A549 (cell line): ENCODE measurements around the gene SLC43A1. TPM values are rescaled to one million over a fixed set of nuclear protein-coding genes. Genes with fewer than 3 reads are reported as not detected.
A peak's percentile ranks its signal among the peaks of the same experiment; 100 is the strongest.

Experiments
- ATAC-seq, 2 experiments: fragments of 200-7000 bp in 1 of 2; fragments of >200 bp in 1 of 2; cut with Nextera tagmentation in 1 of 2; cut with Tn5 transposase in 1 of 2; 3 replicates each; pipeline versions ENCODE4 v1.8.0 to v1.9.1; 2018 to 2020; ENCODE audit warnings: mild to moderate bottlenecking in 1 of 2, moderate library complexity in 1 of 2
- CTCF ChIA-PET: fragments of 300-600 bp; sonication (Branson Sonifier 250); formaldehyde crosslinking; extraction: SDS; loops from one replicate; lab custom pipeline; 2021; ENCODE audit warnings: antibody characterized with exemption, inconsistent platforms; lab: Yijun Ruan, JAX
- POLR2A ChIA-PET: fragments of 350-600 bp; formaldehyde crosslinking; extraction: SDS; loops from one replicate; lab custom pipeline; 2021; ENCODE audit warnings: antibody characterized with exemption, inconsistent platforms; lab: Yijun Ruan, JAX
- DNase-seq, 2 experiments: peaks; one replicate each; pipeline versions ENCODE4 v3.0.0 to v3.0.0-alpha.2; 2011 to 2016; ENCODE audit warnings: low read depth in 1 of 2, low spot score in 1 of 2
- FAIRE-seq: peaks from 2 replicates; lab custom pipeline; 2011; peaks lifted over from hg19 to GRCh38; lab: Jason Lieb, UNC
- H3K27ac ChIP-seq, 2 experiments: fragments of >200 bp; sonication (Bioruptor Twin); formaldehyde crosslinking; 3 replicates each; pipeline ENCODE4 v1.5.1; 2016 to 2017
- H3K4me1 ChIP-seq: fragments of >200 bp; sonication (Bioruptor Twin); formaldehyde crosslinking; 3 replicates; pipeline ENCODE4 v1.6.1; 2016
- H3K4me2 ChIP-seq: fragments of >200 bp; sonication (Bioruptor Twin); formaldehyde crosslinking; 3 replicates; pipeline ENCODE4 v1.6.1; 2016
- H3K4me3 ChIP-seq: fragments of >200 bp; sonication (Bioruptor Twin); formaldehyde crosslinking; 3 replicates; pipeline ENCODE4 v1.5.1; 2016
- H3K9me3 ChIP-seq: fragments of >200 bp; sonication (Bioruptor Twin); formaldehyde crosslinking; 3 replicates; pipeline ENCODE4 v1.6.1; 2016
- BCL3 ChIP-seq: fragments of >200 bp; sonication (Bioruptor Twin); formaldehyde crosslinking; IDR thresholded peaks from 3 replicates; pipeline ENCODE4 v1.6.1; 2016
- BHLHE40 ChIP-seq: IDR thresholded peaks from 2 replicates; pipeline ENCODE4 v1.6.1; 2012; ENCODE audit warnings: low read depth, low read length, inconsistent platforms
- CBX8 ChIP-seq: fragments of 200-600 bp; sonication (generic); IDR thresholded peaks from 2 replicates; pipeline ENCODE4 v1.6.1; 2016
- CEBPB ChIP-seq, 2 experiments: fragments of >200 bp in 1 of 2; sonication (Bioruptor Twin) in 1 of 2; formaldehyde crosslinking in 1 of 2; IDR thresholded peaks; 2 replicates each; pipeline ENCODE4 v1.6.1; 2012 to 2016
- CHD4 ChIP-seq: fragments of 200-600 bp; sonication (generic); IDR thresholded peaks from 2 replicates; pipeline ENCODE4 v1.6.1; 2016; ENCODE audit warnings: antibody characterized with exemption, mild to moderate bottlenecking, borderline replicate concordance
- EP300 ChIP-seq, 2 experiments: fragments of >200 bp; sonication (Bioruptor Twin); formaldehyde crosslinking; IDR thresholded peaks; 2 replicates in 1 of 2; 3 replicates in 1 of 2; pipeline ENCODE4 v1.6.1; 2016 to 2017
- ESRRA ChIP-seq: fragments of 150-350 bp; IDR thresholded peaks from 2 replicates; pipeline ENCODE4 v1.6.1; 2014; ENCODE audit warnings: mild to moderate bottlenecking, low read length, borderline replicate concordance
- GATA3 ChIP-seq: IDR thresholded peaks from 2 replicates; pipeline ENCODE4 v1.6.1; 2012; ENCODE audit warnings: borderline replicate concordance
- HES2 ChIP-seq: fragments of >200 bp; sonication (Bioruptor Twin); formaldehyde crosslinking; IDR thresholded peaks from 2 replicates; pipeline ENCODE4 v1.6.1; 2016
- HMGXB4 ChIP-seq: fragments of 250-450 bp; sonication (Bioruptor Pico); IDR thresholded peaks from 2 replicates; pipeline ENCODE4 v1.5.0; 2021; ENCODE audit warnings: mild to moderate bottlenecking, moderate library complexity, borderline replicate concordance
- HOXB5 ChIP-seq: fragments of 250-450 bp; sonication (Bioruptor Pico); IDR thresholded peaks from 2 replicates; pipeline ENCODE4 v1.5.0; 2020; ENCODE audit warnings: mild to moderate bottlenecking, moderate library complexity
- JUN ChIP-seq, 2 experiments: fragments of >200 bp; sonication (Bioruptor Twin); formaldehyde crosslinking; IDR thresholded peaks; 2 replicates in 1 of 2; 3 replicates in 1 of 2; pipeline ENCODE4 v1.6.1; 2016 to 2017
- JUNB ChIP-seq: fragments of >200 bp; sonication (Bioruptor Twin); formaldehyde crosslinking; IDR thresholded peaks from 2 replicates; pipeline ENCODE4 v1.6.1; 2016
- KDM1A ChIP-seq: fragments of 200-600 bp; sonication (generic); IDR thresholded peaks from 2 replicates; pipeline ENCODE4 v1.6.1; 2016; ENCODE audit warnings: low read depth, mild to moderate bottlenecking
- KDM5A ChIP-seq: fragments of 200-600 bp; sonication (generic); IDR thresholded peaks from 2 replicates; pipeline ENCODE4 v1.6.1; 2016; ENCODE audit warnings: antibody characterized with exemption, mild to moderate bottlenecking
- MAX ChIP-seq: IDR thresholded peaks from 2 replicates; pipeline ENCODE4 v1.6.1; 2012
- MAZ ChIP-seq: fragments of 150-350 bp; IDR thresholded peaks from 2 replicates; pipeline ENCODE4 v1.6.1; 2014; ENCODE audit warnings: antibody characterized with exemption, low read depth, low read length, borderline replicate concordance
- PBX3 ChIP-seq: IDR thresholded peaks from 2 replicates; pipeline ENCODE4 v1.6.1; 2012
- RAD21 ChIP-seq, 2 experiments: fragments of >200 bp in 1 of 2; sonication (Bioruptor Twin) in 1 of 2; formaldehyde crosslinking in 1 of 2; IDR thresholded peaks in 1 of 2; conservative IDR thresholded peaks in 1 of 2; 2 replicates in 1 of 2; 3 replicates in 1 of 2; pipeline ENCODE4 v1.6.1; 2012 to 2018; ENCODE audit warnings: inconsistent platforms in 1 of 2
- RARB ChIP-seq: fragments of 250-450 bp; sonication (Bioruptor Pico); IDR thresholded peaks from 2 replicates; pipeline ENCODE4 v1.8.0; 2021; ENCODE audit warnings: mild to moderate bottlenecking, moderate library complexity
- RFX5 ChIP-seq: fragments of 450-650 bp; IDR thresholded peaks from 2 replicates; pipeline ENCODE4 v1.7.1; 2014; ENCODE audit warnings: antibody characterized with exemption, mild to moderate bottlenecking, moderate library complexity
- SMC3 ChIP-seq: fragments of >200 bp; sonication (Bioruptor Twin); formaldehyde crosslinking; IDR thresholded peaks from 3 replicates; pipeline ENCODE4 v1.6.1; 2018; ENCODE audit warnings: inconsistent platforms
- SREBF2 ChIP-seq: fragments of 450-650 bp; IDR thresholded peaks from 2 replicates; pipeline ENCODE4 v1.6.1; 2014; ENCODE audit warnings: mild to moderate bottlenecking, moderate library complexity
- ZFP36 ChIP-seq: fragments of 450-650 bp; IDR thresholded peaks from 2 replicates; pipeline ENCODE4 v1.6.1; 2014; ENCODE audit warnings: borderline replicate concordance; ENCODE audit not compliant: partially characterized antibody
- ZNF302 ChIP-seq: fragments of 250-450 bp; sonication (Bioruptor Pico); IDR thresholded peaks from 2 replicates; pipeline ENCODE4 v1.9.0; 2021; ENCODE audit warnings: inconsistent platforms, mild to moderate bottlenecking, moderate library complexity
- ZSCAN20 ChIP-seq: fragments of 250-450 bp; sonication (Bioruptor Pico); IDR thresholded peaks from 2 replicates; pipeline ENCODE4 v1.8.0; 2022; ENCODE audit warnings: mild to moderate bottlenecking, moderate library complexity
- WGBS: methylation state at CpG from one replicate; pipeline ENCODE4 v1.1.6; 2017; ENCODE audit errors: missing lambda C conversion rate; 5-methylcytosine and 5-hydroxymethylcytosine counted together
- polyA plus RNA-seq, 4 experiments: library from polyadenylated mRNA; depleted of rRNA in 3 of 4; stranded (reverse); fragments of >200 nt; fragmentation: RNase III in 1 of 4; extraction: RNeasy Plus Mini Kit Qiagen cat#74134 plus additional on column Dnase treatment in 1 of 4; gene quantifications; 2 replicates in 3 of 4; 3 replicates in 1 of 4; pipeline ENCODE4 v1.2.3, GENCODE V29; 2011 to 2017

The SLC43A1 gene
- polyA plus RNA-seq, 2 of the 4 experiments (the other 2 are of a cell fraction) = 1.0 to 4.6 TPM

GRCh38 chr11:57543593-57543992 lies 28.1 kb upstream of the SLC43A1 start:
- ATAC-seq = peak; percentile 10 to 12; a peak in 1 of 6 replicates
- POLR2A ChIA-PET = no interaction called here
- H3K4me2 ChIP-seq = 0 out of 3 replicates have a peak overlapping the region, but pooled peaks have one; percentile 11

GRCh38 chr11:57542582-57542981 lies 27.1 kb upstream of the SLC43A1 start:
- Histone ChIP-seq H3K4me2 (no peak overlapping the region), H3K9me3 (no peaks in the 10 kb centered on the region), H3K4me1 (no peaks in the 10 kb centered on the region), H3K4me3 (no peak overlapping the region), H3K27ac (no peak overlapping the region)
- FAIRE-seq = no peak
- no peak for ATAC-seq
- 72% methylated on average over 4 of the region's 4 CpGs for WGBS
- CTCF ChIA-PET = interaction anchor here (1.1 to 1.4 kb wide), 3 partner anchors 15 to 99 kb away, joined by 3 to 6 read pairs (median 3); partner anchors contain the start of gene UBE2L6
- POLR2A ChIA-PET = no interaction called here
- TF ChIP-seq CBX8 (no peak), SREBF2 (no peak), SMC3 (no peak), MAZ (no peak), MAX (no peak), CEBPB (IDR thresholded peaks at IDR 0.05) (no peak), EP300 (IDR thresholded peaks at IDR 0.05) (no peak), HES2 (no peak), BCL3 (no peak), RARB (no peak), ZSCAN20 (CRISPR knock-in tag) (no peak), BHLHE40 (no peak), ESRRA (no peak), RAD21 (conservative IDR thresholded peaks at IDR 0.05 in 1 of 2, IDR thresholded peaks at IDR 0.05 in 1 of 2) (no peak), CHD4 (no peak), JUN (IDR thresholded peaks at IDR 0.05) (no peak)
- DNase-seq = no peak

More at GRCh38 chr11:57543593-57543992, 28.1 kb upstream of the SLC43A1 start:
- 60% methylated on average over 6 of the region's 6 CpGs for WGBS
- H3K4me1 ChIP-seq = no peaks in the 10 kb centered on the region
- H3K27ac ChIP-seq = no peak overlapping the region
- DNase-seq (no peak), FAIRE-seq (no peak)
- no peak overlapping the region for H3K4me3 ChIP-seq
- TF ChIP-seq KDM1A (no peak), KDM5A (no peak), HOXB5 (CRISPR knock-in tag) (no peak), ZFP36 (no peak), ESRRA (no peak), JUN (IDR thresholded peaks at IDR 0.05) (no peak), PBX3 (no peak), JUNB (no peak)
- CTCF ChIA-PET = interaction anchor here (1.3 to 1.4 kb wide), 3 partner anchors 16 to 86 kb away, joined by 3 to 7 read pairs (median 7); no protein-coding TSS in a partner anchor
- H3K9me3 ChIP-seq = no peaks in the 10 kb centered on the region

GRCh38 chr11:57541169-57541568 lies 25.7 kb upstream of the SLC43A1 start:
- POLR2A ChIA-PET = no interaction called here
- no peaks in the 10 kb centered on the region for H3K4me1 ChIP-seq
- TF ChIP-seq SREBF2 (no peak), RARB (no peak), HMGXB4 (CRISPR knock-in tag) (no peak), RFX5 (no peak), GATA3 (no peak), ZNF302 (CRISPR knock-in tag) (no peak), HES2 (no peak), SMC3 (no peak)
- no peak overlapping the region for H3K4me2 ChIP-seq
- CTCF ChIA-PET = interaction anchor here (1.2 to 1.4 kb wide), 3 partner anchors 14 to 103 kb away, joined by 3 to 6 read pairs (median 3); partner anchors contain the start of gene UBE2L6
- H3K4me3 ChIP-seq = no peak overlapping the region
- no peaks in the 10 kb centered on the region for H3K9me3 ChIP-seq
- FAIRE-seq (no peak), DNase-seq (no peak), ATAC-seq (no peak)
- 49% methylated on average over 5 of the region's 5 CpGs for WGBS
- no peak overlapping the region for H3K27ac ChIP-seq
